ENCODE data around the gene ZNF407.

Gene ZNF407

DNA sequence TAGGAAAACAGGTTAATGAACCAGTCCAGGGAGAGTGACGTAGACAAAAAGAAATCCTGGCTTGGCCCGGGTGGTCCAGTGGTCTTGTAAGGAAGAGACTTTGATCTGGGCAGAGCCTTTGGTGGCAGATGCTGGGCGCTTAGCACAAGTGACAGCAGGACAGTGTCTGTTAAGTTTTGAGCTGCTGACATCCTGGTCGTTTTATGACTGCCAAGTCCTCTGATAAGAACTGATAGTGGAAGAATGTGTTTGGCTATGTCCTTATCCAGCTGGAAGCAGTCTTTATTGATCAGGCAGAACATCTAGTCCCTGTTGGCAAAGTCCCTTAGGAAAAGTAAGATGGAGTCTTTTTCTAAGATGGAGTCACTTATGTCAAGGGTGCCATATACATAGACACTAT is 27.4 kb upstream of the ZNF407 start:
- TF ChIP-seq, protein P1, sequence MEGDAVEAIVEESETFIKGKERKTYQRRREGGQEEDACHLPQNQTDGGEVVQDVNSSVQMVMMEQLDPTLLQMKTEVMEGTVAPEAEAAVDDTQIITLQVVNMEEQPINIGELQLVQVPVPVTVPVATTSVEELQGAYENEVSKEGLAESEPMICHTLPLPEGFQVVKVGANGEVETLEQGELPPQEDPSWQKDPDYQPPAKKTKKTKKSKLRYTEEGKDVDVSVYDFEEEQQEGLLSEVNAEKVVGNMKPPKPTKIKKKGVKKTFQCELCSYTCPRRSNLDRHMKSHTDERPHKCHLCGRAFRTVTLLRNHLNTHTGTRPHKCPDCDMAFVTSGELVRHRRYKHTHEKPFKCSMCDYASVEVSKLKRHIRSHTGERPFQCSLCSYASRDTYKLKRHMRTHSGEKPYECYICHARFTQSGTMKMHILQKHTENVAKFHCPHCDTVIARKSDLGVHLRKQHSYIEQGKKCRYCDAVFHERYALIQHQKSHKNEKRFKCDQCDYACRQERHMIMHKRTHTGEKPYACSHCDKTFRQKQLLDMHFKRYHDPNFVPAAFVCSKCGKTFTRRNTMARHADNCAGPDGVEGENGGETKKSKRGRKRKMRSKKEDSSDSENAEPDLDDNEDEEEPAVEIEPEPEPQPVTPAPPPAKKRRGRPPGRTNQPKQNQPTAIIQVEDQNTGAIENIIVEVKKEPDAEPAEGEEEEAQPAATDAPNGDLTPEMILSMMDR (IDR thresholded peaks at IDR 0.05; ENCODE audit: low read length): no peak
- TF ChIP-seq EZH2phosphoT487 (IDR thresholded peaks at IDR 0.05; ENCODE audit: low read length) (no peak), EZH2 (optimal IDR thresholded peaks at IDR 0.05; ENCODE audit: low read depth, low read length) (no peak)
- no peaks in the 10 kb centered on the region for H4K20me1 ChIP-seq (ENCODE audit: insufficient read depth, low read length)
- H3K36me3 ChIP-seq (replicated peaks; ENCODE audit: insufficient read depth, low read length): no peaks in the 10 kb centered on the region
- no peak overlapping the region for H2AFZ ChIP-seq (ENCODE audit: low read length)
- H3K9ac ChIP-seq (ENCODE audit: low read length): no peak overlapping the region
- H3F3A ChIP-seq (ENCODE audit: insufficient read depth, low read length): no peaks in the 10 kb centered on the region
- H3K27me3 ChIP-seq (replicated peaks; ENCODE audit: insufficient read depth, low read length): no peaks in the 10 kb centered on the region
- H3K79me2 ChIP-seq (ENCODE audit: low read length): no peaks in the 10 kb centered on the region
- no peaks in the 10 kb centered on the region for H3K9me2 ChIP-seq (replicated peaks; ENCODE audit: insufficient read depth, low read length)
- H3K4me2 ChIP-seq (ENCODE audit: low read depth, low read length): no peak overlapping the region
- H3K4me1 ChIP-seq (ENCODE audit: low read length): no peaks in the 10 kb centered on the region
- H3K9me3 ChIP-seq (replicated peaks; ENCODE audit: insufficient read depth, low read length): no peaks in the 10 kb centered on the region
- DNase-seq: no peak
- H3K4me3 ChIP-seq (ENCODE audit: low read length): no peak overlapping the region
- no peak overlapping the region for H3K27ac ChIP-seq (ENCODE audit: low read length)

DNA sequence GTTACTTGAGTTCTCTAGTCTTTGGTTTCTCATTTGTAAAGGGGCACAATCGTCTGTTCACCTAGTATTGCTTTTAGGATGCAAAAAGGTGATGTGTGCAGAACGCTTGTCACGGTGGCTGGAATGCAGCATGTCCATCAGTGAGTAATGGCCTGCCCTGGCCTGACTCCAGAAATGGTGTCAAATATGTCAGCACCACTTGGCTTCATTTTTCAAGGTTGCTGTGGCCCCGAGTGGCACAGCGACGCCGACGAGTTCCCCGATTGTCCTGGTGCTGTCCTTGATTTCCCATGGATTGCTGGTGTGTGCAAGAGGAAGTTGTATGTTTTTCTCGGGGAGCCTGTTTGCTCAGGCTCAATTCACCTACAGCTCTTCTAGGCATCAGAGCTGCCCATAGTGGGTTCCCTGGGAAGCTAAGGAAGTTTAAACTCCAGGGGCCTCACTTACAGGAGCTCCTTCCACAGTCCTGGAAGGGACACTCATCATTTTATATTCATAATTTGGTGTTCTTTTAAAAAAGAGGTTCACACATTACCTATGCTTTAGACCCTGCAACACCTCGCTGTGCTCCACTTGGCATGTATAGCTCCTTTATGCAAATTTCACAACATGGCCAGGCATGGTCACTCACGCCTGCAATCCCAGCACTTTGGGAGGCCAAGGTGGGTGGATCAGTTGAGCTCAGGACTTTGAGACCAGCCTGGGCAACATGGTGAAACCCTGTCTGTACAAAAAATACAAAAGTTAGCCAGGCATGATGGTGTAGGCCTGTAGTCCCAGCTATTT is 25.6 kb upstream of the ZNF407 start:
- H3K36me3 ChIP-seq (replicated peaks; ENCODE audit: insufficient read depth, low read length): no peaks in the 10 kb centered on the region
- no peak overlapping the region for H3K4me3 ChIP-seq (ENCODE audit: low read length)
- H3K27me3 ChIP-seq (replicated peaks; ENCODE audit: insufficient read depth, low read length): no peaks in the 10 kb centered on the region
- H3K27ac ChIP-seq (ENCODE audit: low read length): no peak overlapping the region
- H4K20me1 ChIP-seq (ENCODE audit: insufficient read depth, low read length): no peaks in the 10 kb centered on the region
- no peak for DNase-seq
- TF ChIP-seq EZH2phosphoT487 (IDR thresholded peaks at IDR 0.05; ENCODE audit: low read length) (no peak), EZH2 (optimal IDR thresholded peaks at IDR 0.05; ENCODE audit: low read depth, low read length) (no peak)
- TF ChIP-seq, protein P1 (IDR thresholded peaks at IDR 0.05; ENCODE audit: low read length): no peak
- no peaks in the 10 kb centered on the region for H3K4me1 ChIP-seq (ENCODE audit: low read length)
- no peaks in the 10 kb centered on the region for H3K9me2 ChIP-seq (replicated peaks; ENCODE audit: insufficient read depth, low read length)
- H3F3A ChIP-seq (ENCODE audit: insufficient read depth, low read length): no peaks in the 10 kb centered on the region
- no peak overlapping the region for H3K4me2 ChIP-seq (ENCODE audit: low read depth, low read length)
- no peaks in the 10 kb centered on the region for H3K9me3 ChIP-seq (replicated peaks; ENCODE audit: insufficient read depth, low read length)
- H3K79me2 ChIP-seq (ENCODE audit: low read length): no peaks in the 10 kb centered on the region
- H3K9ac ChIP-seq (ENCODE audit: low read length): no peak overlapping the region
- H2AFZ ChIP-seq (ENCODE audit: low read length): no peak overlapping the region

DNA sequence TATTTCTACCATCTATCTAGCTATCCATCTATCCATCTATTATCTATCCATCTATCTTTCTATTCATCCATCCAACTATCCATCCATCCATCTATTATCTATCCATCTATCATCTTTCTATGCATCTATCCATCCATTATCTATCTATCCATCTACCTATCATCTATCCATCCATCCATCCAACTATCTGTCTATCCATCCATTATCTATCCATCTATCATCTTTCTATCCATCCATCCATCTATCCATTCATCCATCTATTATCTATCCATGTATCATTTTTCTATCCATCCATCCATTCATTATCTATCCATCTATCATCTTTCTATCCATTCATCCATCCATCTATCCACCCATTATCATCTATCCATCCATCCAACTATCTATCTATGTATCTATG is 24.6 kb upstream of the ZNF407 start:
- Histone ChIP-seq H4K20me1 (ENCODE audit: insufficient read depth, low read length) (no peaks in the 10 kb centered on the region), H2AFZ (ENCODE audit: low read length) (no peak overlapping the region), H3K79me2 (ENCODE audit: low read length) (no peaks in the 10 kb centered on the region), H3K4me2 (ENCODE audit: low read depth, low read length) (no peak overlapping the region), H3K36me3 (replicated peaks; ENCODE audit: insufficient read depth, low read length) (no peaks in the 10 kb centered on the region), H3F3A (ENCODE audit: insufficient read depth, low read length) (no peaks in the 10 kb centered on the region), H3K9ac (ENCODE audit: low read length) (no peak overlapping the region), H3K27me3 (replicated peaks; ENCODE audit: insufficient read depth, low read length) (no peaks in the 10 kb centered on the region), H3K27ac (ENCODE audit: low read length) (no peak overlapping the region), H3K4me1 (ENCODE audit: low read length) (no peaks in the 10 kb centered on the region), H3K9me2 (replicated peaks; ENCODE audit: insufficient read depth, low read length) (no peaks in the 10 kb centered on the region), H3K4me3 (ENCODE audit: low read length) (no peak overlapping the region), H3K9me3 (replicated peaks; ENCODE audit: insufficient read depth, low read length) (no peaks in the 10 kb centered on the region)
- DNase-seq: no peak
- TF ChIP-seq, protein P1 (IDR thresholded peaks at IDR 0.05; ENCODE audit: low read length): no peak
- TF ChIP-seq EZH2 (optimal IDR thresholded peaks at IDR 0.05; ENCODE audit: low read depth, low read length) (no peak), EZH2phosphoT487 (IDR thresholded peaks at IDR 0.05; ENCODE audit: low read length) (no peak)

All from MM.1S (cell line).